IMR-90 (cell line): Measurements from ENCODE around the gene ARV1. TPM values are rescaled to one million over a fixed set of nuclear protein-coding genes. Genes with fewer than 3 reads are reported as not detected.

ENCODE experiments used
- ATAC-seq: fragments of 200-7000 bp; cut with Tn5 transposase; 2 replicates; pipeline ENCODE4 v1.9.1; 2020; ENCODE audit warnings: low read depth, mild to moderate bottlenecking, moderate library complexity
- BruUV-seq: library from RNA; stranded (reverse); fragments of 400-500 nt; replicated peaks from 2 replicates; lab custom pipeline; 2021; lab: Mats Ljungman, UMichigan
- CTCF ChIA-PET: fragments of 300-600 bp; formaldehyde crosslinking; extraction: SDS; loops from one replicate; lab custom pipeline; 2021; ENCODE audit warnings: antibody characterized with exemption; lab: Yijun Ruan, JAX
- POLR2A ChIA-PET: fragments of 300-600 bp; sonication (Branson Sonifier 250); formaldehyde crosslinking; loops from one replicate; lab custom pipeline; 2022; ENCODE audit warnings: antibody characterized with exemption; ENCODE audit not compliant: unreplicated experiment; lab: Charles Lee
- DNase-seq: peaks from one replicate; pipeline ENCODE4 v3.0.0; 2013
- H2AFZ ChIP-seq: replicated peaks from 2 replicates; pipeline ENCODE3; 2013; ENCODE audit warnings: low read length, mild to moderate bottlenecking; ENCODE audit not compliant: poor library complexity
- H2AK5ac ChIP-seq: 2 replicates; pipeline ENCODE4 v1.6.1; 2013; ENCODE audit warnings: low read depth, low read length, inconsistent platforms
- H2AK9ac ChIP-seq: replicated peaks from 2 replicates; pipeline ENCODE3; 2013; ENCODE audit warnings: mild to moderate bottlenecking, low read depth, low read length, moderate library complexity; ENCODE audit not compliant: poor library complexity
- H2BK120ac ChIP-seq: 2 replicates; pipeline ENCODE4 v1.6.1; 2013; ENCODE audit warnings: low read depth, low read length, inconsistent platforms
- H2BK15ac ChIP-seq: 3 replicates; pipeline ENCODE4 v1.6.1; 2013; ENCODE audit warnings: low read depth, low read length, inconsistent platforms
- H2BK20ac ChIP-seq: 2 replicates; pipeline ENCODE4 v1.6.1; 2013; ENCODE audit warnings: low read depth, mild to moderate bottlenecking, inconsistent platforms, low read length, moderate library complexity
- H2BK5ac ChIP-seq: 2 replicates; pipeline ENCODE4 v1.6.1; 2013; ENCODE audit warnings: mild to moderate bottlenecking, low read depth, low read length, inconsistent platforms; ENCODE audit not compliant: poor library complexity, severe bottlenecking
- H3K14ac ChIP-seq: replicated peaks from 2 replicates; pipeline ENCODE4 v1.6.1; 2013; ENCODE audit warnings: low read depth, low read length, inconsistent platforms
- H3K18ac ChIP-seq: 2 replicates; pipeline ENCODE4 v1.6.1; 2013; ENCODE audit warnings: low read depth, low read length, control low read depth
- H3K23ac ChIP-seq: 2 replicates; pipeline ENCODE4 v1.6.1; 2013; ENCODE audit warnings: low read depth, low read length, inconsistent platforms
- H3K27ac ChIP-seq: 2 replicates; pipeline ENCODE4 v1.5.1; 2013; ENCODE audit warnings: mild to moderate bottlenecking, control low read depth, low read length; ENCODE audit not compliant: insufficient read depth
- H3K27me3 ChIP-seq: 2 replicates; pipeline ENCODE4 v1.6.1; 2013; ENCODE audit warnings: low read length; ENCODE audit not compliant: control insufficient read depth, insufficient read depth
- H3K36me3 ChIP-seq: 2 replicates; pipeline ENCODE4 v1.6.1; 2013; ENCODE audit warnings: low read length, mixed read lengths; ENCODE audit not compliant: control insufficient read depth, insufficient read depth
- H3K4ac ChIP-seq: 2 replicates; pipeline ENCODE4 v1.6.1; 2013; ENCODE audit warnings: low read depth, low read length, inconsistent platforms
- H3K4me1 ChIP-seq: 2 replicates; pipeline ENCODE4 v1.6.1; 2013; ENCODE audit warnings: low read length, mixed read lengths; ENCODE audit not compliant: control insufficient read depth, insufficient read depth
- H3K4me2 ChIP-seq: 2 replicates; pipeline ENCODE4 v1.6.1; 2013; ENCODE audit warnings: low read depth, mild to moderate bottlenecking, control low read depth, low read length, moderate library complexity
- H3K4me3 ChIP-seq: 2 replicates; pipeline ENCODE4 v1.5.1; 2013; ENCODE audit warnings: low read depth, mild to moderate bottlenecking, control low read depth, low read length, moderate library complexity; ENCODE audit not compliant: insufficient read depth
- H3K56ac ChIP-seq: 2 replicates; pipeline ENCODE4 v1.6.1; 2013; ENCODE audit warnings: low read length, inconsistent platforms; ENCODE audit not compliant: insufficient read depth; ENCODE audit errors: extremely low read depth
- H3K79me1 ChIP-seq, 2 experiments: 2 replicates each; pipeline ENCODE4 v1.6.1; 2013; ENCODE audit warnings: low read length in 2 of 2, inconsistent platforms in 1 of 2, low read depth in 1 of 2
- H3K9ac ChIP-seq: 2 replicates; pipeline ENCODE4 v1.6.1; 2013; ENCODE audit warnings: low read depth, low read length, control low read depth
- H3K9me1 ChIP-seq: 2 replicates; pipeline ENCODE4 v1.6.1; 2013; ENCODE audit warnings: low read length, inconsistent platforms; ENCODE audit not compliant: insufficient read depth
- H3K9me3 ChIP-seq: 2 replicates; pipeline ENCODE4 v1.6.1; 2013; ENCODE audit warnings: low read length; ENCODE audit not compliant: control insufficient read depth, insufficient read depth
- H4K20me1 ChIP-seq: 2 replicates; pipeline ENCODE4 v1.6.1; 2013; ENCODE audit warnings: low read length, inconsistent platforms; ENCODE audit not compliant: insufficient read depth
- H4K5ac ChIP-seq: 2 replicates; pipeline ENCODE4 v1.6.1; 2013; ENCODE audit warnings: mild to moderate bottlenecking, low read depth, low read length, control low read depth
- H4K8ac ChIP-seq, 2 experiments: 2 replicates each; pipeline ENCODE4 v1.6.1; 2013; ENCODE audit warnings: low read depth in 2 of 2, low read length in 2 of 2, control low read depth in 1 of 2, inconsistent platforms in 1 of 2
- H4K91ac ChIP-seq: 2 replicates; pipeline ENCODE4 v1.6.1; 2013; ENCODE audit warnings: low read depth, low read length, inconsistent platforms; ENCODE audit not compliant: insufficient read depth
- ELK1 ChIP-seq: fragments of 150-350 bp; IDR thresholded peaks from 2 replicates; pipeline ENCODE4 v1.6.1; 2016; ENCODE audit warnings: low read depth, mild to moderate bottlenecking, low read length, moderate library complexity, borderline replicate concordance
- MAZ ChIP-seq: IDR thresholded peaks from 2 replicates; pipeline ENCODE4 v1.6.1; 2012; ENCODE audit warnings: low read depth, mild to moderate bottlenecking, low read length, improper control_type of control experiment, moderate library complexity, borderline replicate concordance
- NFE2L2 ChIP-seq: fragments of 150-350 bp; IDR thresholded peaks from 2 replicates; pipeline ENCODE4 v1.6.1; 2016; ENCODE audit warnings: low read depth, mild to moderate bottlenecking, low read length
- RCOR1 ChIP-seq: IDR thresholded peaks from 2 replicates; pipeline ENCODE4 v1.6.1; 2012; ENCODE audit warnings: mild to moderate bottlenecking, low read length, improper control_type of control experiment; ENCODE audit not compliant: insufficient replicate concordance
- WGBS, 2 experiments: methylation state at CpG; one replicate each; pipeline versions ENCODE4 v1.1.5 to v1.1.7; 2013; ENCODE audit warnings: missing lambda C conversion rate in 2 of 2; ENCODE audit not compliant: insufficient read length in 1 of 2; ENCODE audit errors: extremely low coverage in 2 of 2; 5-methylcytosine and 5-hydroxymethylcytosine counted together
- dilution Hi-C: fragments of 300-500 bp; cut with HindIII; formaldehyde crosslinking; loops from one replicate; pipeline ENCODE4 v1.14.3; 2018; ENCODE audit warnings: low sequenced_read_pairs; ENCODE audit not compliant: unreplicated experiment
- in situ Hi-C: fragments of 300-500 bp; cut with MboI; formaldehyde crosslinking; loops from 3 replicates; pipeline ENCODE4 v1.14.3; 2019; ENCODE audit warnings: low sequenced_read_pairs, inconsistent platforms, mixed read lengths
- intact Hi-C: fragments of 100-400 bp; cut with micrococcal nuclease; formaldehyde crosslinking; loops from 2 replicates; pipeline ENCODE4 v1.10.0; 2022
- polyA plus RNA-seq, 3 experiments: library from polyadenylated mRNA; depleted of rRNA; stranded (reverse); fragments of >200 nt; gene quantifications; 2 replicates each; pipeline ENCODE4 v1.2.3, GENCODE V29; 2012; ENCODE audit warnings: low replicate concordance in 1 of 3
- total RNA-seq: library from RNA; depleted of rRNA; stranded (reverse); fragments of >200 nt; gene quantifications from 2 replicates; pipeline ENCODE4 v1.2.3, GENCODE V29; 2012
- TF ChIP-seq, protein P1 (sequence below): conservative IDR thresholded peaks from 2 replicates; pipeline ENCODE4 v1.5.1; 2012; ENCODE audit warnings: mild to moderate bottlenecking, low read depth, low read length, improper control_type of control experiment

ARV1 gene
- total and polyA plus RNA-seq, 2 of the 4 experiments (the other 2 are of a cell fraction), result 19.0 to 22.9 TPM

GRCh38 chr1:230935852-230936251 is 43.0 kb upstream of the ARV1 start:
- Histone ChIP-seq H3K18ac (no peak overlapping the region), H3K9ac (no peak overlapping the region), H3K4ac (no peak overlapping the region), H3K23ac (no peak overlapping the region), H2BK5ac (no peak overlapping the region), H3K27me3 (no peaks in the 10 kb centered on the region), H2AK5ac (no peak overlapping the region), H4K20me1 (no peaks in the 10 kb centered on the region), H3K14ac (no peak overlapping the region), H4K8ac (no peak overlapping the region), H2AFZ (no peak overlapping the region), H2BK20ac (no peak overlapping the region), H3K9me1 (no peaks in the 10 kb centered on the region; the same call in 1 of the 2 replicates), H3K36me3 (no peaks in the 10 kb centered on the region), H2BK15ac (no peak overlapping the region), H3K4me2 (no peak overlapping the region), H2BK120ac (no peak overlapping the region), H3K56ac (no peak overlapping the region), H3K4me3 (no peak overlapping the region), H4K91ac (no peak overlapping the region), H3K27ac (no peak overlapping the region), H2AK9ac (no peak overlapping the region), H3K9me3 (no peaks in the 10 kb centered on the region), H3K4me1 (peaks cover 4% of the 10 kb centered on the region; the same call in 1 of the 2 replicates), H4K5ac (no peak overlapping the region), H3K79me1 (no peaks in the 10 kb centered on the region)
- dilution Hi-C loops, result no loop called here
- BruUV-seq, result no TSS peak
- WGBS, 2 experiments, result 90% methylated on average over 4 of the region's 6 CpGs; no CpG with 5 or more reads in 1 of the 2 experiments
- no peak for ATAC-seq
- intact Hi-C loops, result loop anchor here (5.0 kb wide), 1 partner anchor 41 kb away; the partner anchor contains the start of genes ARV1 and TTC13
- CTCF ChIA-PET, result no interaction called here
- TF ChIP-seq ELK1 (no peak), NFE2L2 (no peak), RCOR1 (no peak), MAZ (no peak)
- TF ChIP-seq, protein P1, sequence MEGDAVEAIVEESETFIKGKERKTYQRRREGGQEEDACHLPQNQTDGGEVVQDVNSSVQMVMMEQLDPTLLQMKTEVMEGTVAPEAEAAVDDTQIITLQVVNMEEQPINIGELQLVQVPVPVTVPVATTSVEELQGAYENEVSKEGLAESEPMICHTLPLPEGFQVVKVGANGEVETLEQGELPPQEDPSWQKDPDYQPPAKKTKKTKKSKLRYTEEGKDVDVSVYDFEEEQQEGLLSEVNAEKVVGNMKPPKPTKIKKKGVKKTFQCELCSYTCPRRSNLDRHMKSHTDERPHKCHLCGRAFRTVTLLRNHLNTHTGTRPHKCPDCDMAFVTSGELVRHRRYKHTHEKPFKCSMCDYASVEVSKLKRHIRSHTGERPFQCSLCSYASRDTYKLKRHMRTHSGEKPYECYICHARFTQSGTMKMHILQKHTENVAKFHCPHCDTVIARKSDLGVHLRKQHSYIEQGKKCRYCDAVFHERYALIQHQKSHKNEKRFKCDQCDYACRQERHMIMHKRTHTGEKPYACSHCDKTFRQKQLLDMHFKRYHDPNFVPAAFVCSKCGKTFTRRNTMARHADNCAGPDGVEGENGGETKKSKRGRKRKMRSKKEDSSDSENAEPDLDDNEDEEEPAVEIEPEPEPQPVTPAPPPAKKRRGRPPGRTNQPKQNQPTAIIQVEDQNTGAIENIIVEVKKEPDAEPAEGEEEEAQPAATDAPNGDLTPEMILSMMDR, result no peak
- POLR2A ChIA-PET, result no interaction called here
- in situ Hi-C loops, result no loop called here
- DNase-seq, result no peak
